Measurements from ENCODE around the gene NPL.

- no peak for TF ChIP-seq EZH2phosphoT487 (IDR thresholded peaks at IDR 0.05; ENCODE audit: low read depth)
- TF ChIP-seq CTCF (IDR thresholded peaks at IDR 0.05; ENCODE audit: low read depth, low read length), result no peak
These were observed 34.8 kb upstream of the NPL start for GRCh38 chr1:182754543-182755314.

Data from OCI-LY3 (cell line).